HG02588 (cell line): ENCODE results near the gene SMARCD1.
A peak's percentile ranks its signal among the peaks of the same experiment; 100 is the strongest.

Source experiments
- ATAC-seq: cut with Tn5 transposase; IDR thresholded peaks from one replicate; pipeline ENCODE4 v1.9.1; 2021; ENCODE audit warnings: mild to moderate bottlenecking, moderate library complexity; ENCODE audit not compliant: unreplicated experiment

SMARCD1 gene

GRCh38 chr12:50056639-50056976, 28.5 kb upstream of the SMARCD1 start:
- no peak for ATAC-seq

GRCh38 chr12:50057000-50057841, 27.9 kb upstream of the SMARCD1 start, which contains the start of gene ASIC1:
ASIC1 (plus strand) TSS chr12:50057596; CDS start chr12:50058767, 1,171 bp downstream.
- ATAC-seq: no peak

GRCh38 chr12:50057896-50058670, 27.1 kb upstream of the SMARCD1 start:
- ATAC-seq: no peak

GRCh38 chr12:50058743-50059312, 26.3 kb upstream of the SMARCD1 start:
- no peak for ATAC-seq

GRCh38 chr12:50059440-50060119, 25.6 kb upstream of the SMARCD1 start:
- no peak for ATAC-seq

- ATAC-seq: no peak
Observed at GRCh38 chr12:50060120-50060468, 25.0 kb upstream of the SMARCD1 start.

GRCh38 chr12:50061171-50061570, 24.0 kb upstream of the SMARCD1 start:
- no peak for ATAC-seq

GRCh38 chr12:50061946-50062686, 23.0 kb upstream of the SMARCD1 start:
- ATAC-seq: no peak

GRCh38 chr12:50062728-50063460, 22.2 kb upstream of the SMARCD1 start:
- no peak for ATAC-seq

- no peak for ATAC-seq
Observed at GRCh38 chr12:50065726-50066310, 19.3 kb upstream of the SMARCD1 start.

- ATAC-seq: no peak
Observed at GRCh38 chr12:50066402-50066801, 18.7 kb upstream of the SMARCD1 start.

- no peak for ATAC-seq
Observed at GRCh38 chr12:50069069-50069468, 16.1 kb upstream of the SMARCD1 start.

- ATAC-seq: no peak
Observed at GRCh38 chr12:50069539-50069938, 15.6 kb upstream of the SMARCD1 start.

- peak; percentile 51 for ATAC-seq
Observed at GRCh38 chr12:50070314-50071060, 14.7 kb upstream of the SMARCD1 start.

GRCh38 chr12:50072198-50072907, 12.8 kb upstream of the SMARCD1 start:
- no peak for ATAC-seq

GRCh38 chr12:50073206-50073605, 11.9 kb upstream of the SMARCD1 start:
- ATAC-seq: no peak

- no peak for ATAC-seq
Observed at GRCh38 chr12:50073712-50074111, 11.4 kb upstream of the SMARCD1 start.
